ENCODE measurements around the gene DEF6.
"Not testable (repeated sequence)": the region's sequence is repeated elsewhere in the genome, so short reads cannot be mapped to it uniquely, and the experiment has no call there.

Gene DEF6

GRCh38 chr6:35311390-35312075 lies 13.9 kb downstream of the DEF6 start:
- DNase-seq, result peak; percentile 38

- no peak for DNase-seq
Observed at GRCh38 chr6:35312076-35312800, 14.6 kb downstream of the DEF6 start.

- no peak for DNase-seq
Observed at GRCh38 chr6:35312807-35313206, 15.2 kb downstream of the DEF6 start.

GRCh38 chr6:35317483-35318195 lies 20.0 kb downstream of the DEF6 start:
- DNase-seq, result no peak

GRCh38 chr6:35318196-35319171 lies 20.9 kb downstream of the DEF6 start:
- no peak for DNase-seq

GRCh38 chr6:35319346-35320030 lies 21.9 kb downstream of the DEF6 start:
- no peak for DNase-seq

GRCh38 chr6:35320031-35320410 lies 22.4 kb downstream of the DEF6 start:
- DNase-seq, result no peak

- DNase-seq, result no peak
Observed at GRCh38 chr6:35321091-35321490, 23.5 kb downstream of the DEF6 start.

- peak; percentile 72 for DNase-seq
Observed at GRCh38 chr6:35327349-35328027, 29.9 kb downstream of the DEF6 start.

- DNase-seq, result no peak
Observed at GRCh38 chr6:35328108-35328723, 30.6 kb downstream of the DEF6 start.

GRCh38 chr6:35328965-35329364 lies 31.3 kb downstream of the DEF6 start:
- not testable (repeated sequence) for DNase-seq

GRCh38 chr6:35330541-35331119 lies 33.0 kb downstream of the DEF6 start:
- DNase-seq, result no peak

- peak; percentile 63 for DNase-seq
Observed at GRCh38 chr6:35332074-35332887, 34.7 kb downstream of the DEF6 start.

- no peak for DNase-seq
Observed at GRCh38 chr6:35341557-35341956, 43.9 kb downstream of the DEF6 start.

- peak; percentile 97 for DNase-seq
Observed at GRCh38 chr6:35342258-35343091, 44.9 kb downstream of the DEF6 start, which contains the start of gene PPARD. PPARD (plus strand) TSS chr6:35342558; CDS start chr6:35411088, 68,530 bp downstream.

GRCh38 chr6:35343092-35343834 lies 45.6 kb downstream of the DEF6 start:
- no peak for DNase-seq

- DNase-seq, result no peak
Observed at GRCh38 chr6:35343835-35344550, 46.4 kb downstream of the DEF6 start.

Measured in stimulated activated CD4-positive, alpha-beta T cell treated with anti-CD3 and anti-CD28 coated beads, Interleukin-1b, Interleukin-23, amount 100 ng/mL, for 48 hours (primary cell).